Fibroblast of mammary gland (primary cell): ENCODE data around the gene RNF121.

Source experiments
- DNase-seq: peaks from one replicate; pipeline ENCODE4 v3.0.0-alpha.2; 2010; ENCODE audit warnings: low read depth
- H3K4me3 ChIP-seq: 2 replicates; pipeline ENCODE4 v1.5.1; 2011; ENCODE audit warnings: low read depth, mild to moderate bottlenecking, low read length, moderate library complexity; ENCODE audit not compliant: control insufficient read depth
- TF ChIP-seq, protein P1 (sequence below): conservative IDR thresholded peaks from 2 replicates; pipeline ENCODE4 v1.5.1; 2011; ENCODE audit warnings: low read depth, low read length, inconsistent platforms; ENCODE audit not compliant: control insufficient read depth, insufficient read depth

RNF121 gene

DNA sequence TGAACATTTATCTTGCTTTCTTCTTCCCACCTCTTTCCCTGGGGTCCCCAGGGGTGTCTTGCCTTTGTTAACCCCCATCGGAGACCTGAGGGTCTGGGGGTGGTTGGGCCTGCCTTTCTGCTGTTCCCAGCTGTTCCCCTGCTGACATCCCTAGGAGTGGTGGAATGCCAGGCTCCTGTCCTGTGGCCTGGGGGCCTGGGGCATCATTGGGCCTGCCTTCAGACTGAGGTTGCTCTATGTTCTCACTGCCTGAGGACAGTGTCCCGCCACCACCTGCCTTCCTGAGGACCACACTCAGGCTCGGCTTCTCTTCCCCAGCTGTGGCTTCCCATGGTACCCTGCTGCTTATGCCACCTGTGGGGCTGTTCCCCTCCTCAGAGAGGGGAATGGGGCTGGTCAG is 68.7 kb downstream of the RNF121 start:
- no peak overlapping the region for H3K4me3 ChIP-seq
- no peak for DNase-seq
- TF ChIP-seq, protein P1, sequence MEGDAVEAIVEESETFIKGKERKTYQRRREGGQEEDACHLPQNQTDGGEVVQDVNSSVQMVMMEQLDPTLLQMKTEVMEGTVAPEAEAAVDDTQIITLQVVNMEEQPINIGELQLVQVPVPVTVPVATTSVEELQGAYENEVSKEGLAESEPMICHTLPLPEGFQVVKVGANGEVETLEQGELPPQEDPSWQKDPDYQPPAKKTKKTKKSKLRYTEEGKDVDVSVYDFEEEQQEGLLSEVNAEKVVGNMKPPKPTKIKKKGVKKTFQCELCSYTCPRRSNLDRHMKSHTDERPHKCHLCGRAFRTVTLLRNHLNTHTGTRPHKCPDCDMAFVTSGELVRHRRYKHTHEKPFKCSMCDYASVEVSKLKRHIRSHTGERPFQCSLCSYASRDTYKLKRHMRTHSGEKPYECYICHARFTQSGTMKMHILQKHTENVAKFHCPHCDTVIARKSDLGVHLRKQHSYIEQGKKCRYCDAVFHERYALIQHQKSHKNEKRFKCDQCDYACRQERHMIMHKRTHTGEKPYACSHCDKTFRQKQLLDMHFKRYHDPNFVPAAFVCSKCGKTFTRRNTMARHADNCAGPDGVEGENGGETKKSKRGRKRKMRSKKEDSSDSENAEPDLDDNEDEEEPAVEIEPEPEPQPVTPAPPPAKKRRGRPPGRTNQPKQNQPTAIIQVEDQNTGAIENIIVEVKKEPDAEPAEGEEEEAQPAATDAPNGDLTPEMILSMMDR, result no peak

DNA sequence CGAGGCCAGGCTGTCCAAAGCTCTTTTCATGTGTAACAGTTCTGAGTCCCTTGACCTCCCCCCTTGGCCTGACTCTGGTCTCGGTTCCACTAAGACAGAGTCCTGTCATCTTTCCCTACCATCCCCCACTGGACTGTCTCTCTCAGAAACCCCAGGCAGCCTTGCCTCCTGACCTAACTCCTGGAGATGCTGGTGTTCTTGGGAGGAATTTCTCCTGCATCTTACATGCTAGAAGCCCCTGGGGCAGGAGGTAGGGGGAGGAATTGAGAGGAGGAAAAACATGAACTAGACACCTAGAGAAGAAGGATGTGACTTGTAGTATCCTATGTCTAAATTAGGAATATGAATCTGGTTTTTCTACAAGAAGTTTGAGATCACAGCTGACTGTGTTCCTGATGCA is 69.2 kb downstream of the RNF121 start:
- H3K4me3 ChIP-seq, result no peak overlapping the region
- TF ChIP-seq, protein P1, result no peak
- DNase-seq, result no peak

DNA sequence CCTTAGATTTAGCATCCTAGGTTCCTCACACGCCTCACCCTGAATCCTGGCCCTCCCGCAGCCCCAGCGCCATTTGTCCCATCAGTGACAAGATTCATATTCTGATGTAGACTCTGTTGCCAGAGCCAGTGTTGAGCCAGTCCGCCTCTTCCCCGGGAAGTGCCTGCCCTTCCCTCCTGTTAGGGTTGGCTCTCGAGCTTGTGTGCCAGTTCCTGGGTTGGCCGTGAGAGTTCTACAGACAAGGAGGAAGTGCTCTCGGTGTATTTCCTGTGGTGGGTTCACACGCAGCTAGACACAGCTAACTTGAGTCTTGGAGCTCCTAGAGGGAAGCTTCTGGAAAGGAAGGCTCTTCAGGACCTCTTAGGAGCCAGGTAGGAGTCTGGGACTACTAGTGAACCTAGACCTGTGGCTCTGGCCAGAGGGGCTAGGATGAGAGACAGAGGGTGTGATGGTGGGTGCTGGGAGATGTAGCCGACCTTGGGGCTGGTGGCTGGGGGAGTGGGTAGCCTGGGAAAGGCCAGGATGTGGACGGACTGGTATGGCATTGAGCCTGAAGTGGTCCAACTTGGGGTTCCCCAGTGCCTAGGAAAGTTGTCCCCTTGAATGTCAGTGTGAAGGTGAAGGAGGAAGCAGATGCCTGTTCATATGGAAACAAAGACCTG is 69.9 kb downstream of the RNF121 start, which contains the start of gene IL18BP:
IL18BP (plus strand) TSS at position 261 of the 662 bp plus-strand sequence. CDS start 1,076 bp downstream, outside the sequence.
- DNase-seq, result no peak
- TF ChIP-seq, protein P1, result no peak
- H3K4me3 ChIP-seq, result no peak within 1 kb of the TSS

DNA sequence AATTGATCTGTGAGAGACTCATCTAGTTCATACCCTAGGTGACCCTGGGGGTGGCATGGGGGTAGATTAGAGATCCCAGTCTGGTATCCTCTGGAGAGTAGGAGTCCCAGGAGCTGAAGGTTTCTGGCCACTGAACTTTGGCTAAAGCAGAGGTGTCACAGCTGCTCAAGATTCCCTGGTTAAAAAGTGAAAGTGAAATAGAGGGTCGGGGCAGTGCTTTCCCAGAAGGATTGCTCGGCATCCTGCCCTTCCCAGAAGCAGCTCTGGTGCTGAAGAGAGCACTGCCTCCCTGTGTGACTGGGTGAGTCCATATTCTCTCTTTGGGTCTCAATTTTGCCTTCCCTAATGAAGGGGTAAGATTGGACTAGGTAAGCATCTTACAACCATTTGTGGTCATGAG is 70.5 kb downstream of the RNF121 start:
- TF ChIP-seq, protein P1, result no peak
- DNase-seq, result peak; percentile 47

DNA sequence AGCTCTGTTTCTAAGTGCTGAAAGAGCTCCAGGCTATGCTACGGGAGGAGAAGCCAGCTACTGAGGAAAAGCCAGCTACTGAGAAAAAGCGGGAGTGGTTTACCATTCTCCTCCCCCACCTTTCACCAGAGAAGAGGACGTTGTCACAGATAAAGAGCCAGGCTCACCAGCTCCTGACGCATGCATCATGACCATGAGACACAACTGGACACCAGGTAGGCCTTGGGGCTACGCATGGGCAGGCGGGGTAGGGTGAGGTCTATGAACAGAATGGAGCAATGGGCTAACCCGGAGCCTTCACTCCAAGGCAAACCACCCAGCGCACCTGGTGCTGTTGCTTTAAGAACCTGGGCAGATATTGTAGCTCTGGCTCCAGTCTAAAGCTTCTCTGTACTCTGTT is 71.0 kb downstream of the RNF121 start:
- DNase-seq, result no peak
- H3K4me3 ChIP-seq, result no peak overlapping the region
- TF ChIP-seq, protein P1, result no peak

More for the DNA sequence above, 70.5 kb downstream of the RNF121 start:
- no peak overlapping the region for H3K4me3 ChIP-seq

DNA sequence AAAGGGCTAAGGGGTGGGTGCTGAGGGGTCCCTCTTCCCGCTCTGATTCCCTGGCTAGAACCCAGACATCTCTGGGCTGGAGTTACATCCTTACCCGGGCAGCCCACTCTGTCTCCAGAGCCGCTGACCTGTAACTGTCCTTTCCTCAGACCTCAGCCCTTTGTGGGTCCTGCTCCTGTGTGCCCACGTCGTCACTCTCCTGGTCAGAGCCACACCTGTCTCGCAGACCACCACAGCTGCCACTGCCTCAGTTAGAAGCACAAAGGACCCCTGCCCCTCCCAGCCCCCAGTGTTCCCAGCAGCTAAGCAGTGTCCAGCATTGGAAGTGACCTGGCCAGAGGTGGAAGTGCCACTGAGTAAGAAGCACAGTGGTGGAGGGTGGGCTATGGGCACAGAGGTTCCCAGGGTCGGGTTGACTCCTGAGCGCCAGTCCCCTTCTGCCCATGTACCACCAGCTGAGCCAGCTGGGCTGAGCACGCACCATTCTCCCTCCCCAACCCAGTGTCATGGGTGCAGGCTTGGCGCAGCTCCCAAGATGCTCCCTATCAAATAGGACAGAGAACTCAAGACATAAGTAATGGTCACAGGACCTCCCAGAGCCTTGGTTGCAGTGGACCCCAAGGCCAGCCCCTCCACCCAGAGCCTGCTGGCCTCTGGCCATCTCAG is 71.5 kb downstream of the RNF121 start:
- TF ChIP-seq, protein P1, result no peak
- no peak for DNase-seq
- H3K4me3 ChIP-seq, result no peak overlapping the region

DNA sequence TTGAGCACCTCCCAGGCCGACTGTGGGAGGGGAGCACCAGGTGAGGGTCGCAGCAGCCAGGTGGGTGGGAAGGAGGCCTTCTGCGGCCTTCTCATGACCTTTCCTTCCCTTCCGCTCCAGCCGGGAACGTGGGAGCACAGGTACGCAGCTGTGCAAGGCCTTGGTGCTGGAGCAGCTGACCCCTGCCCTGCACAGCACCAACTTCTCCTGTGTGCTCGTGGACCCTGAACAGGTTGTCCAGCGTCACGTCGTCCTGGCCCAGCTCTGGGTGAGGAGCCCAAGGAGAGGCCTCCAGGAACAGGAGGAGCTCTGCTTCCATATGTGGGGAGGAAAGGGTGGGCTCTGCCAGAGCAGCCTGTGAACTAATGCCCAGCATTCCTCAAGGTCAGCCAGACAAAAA is 72.4 kb downstream of the RNF121 start:
- TF ChIP-seq, protein P1, result no peak
- no peak overlapping the region for H3K4me3 ChIP-seq
- no peak for DNase-seq
